Adrenal gland (tissue), 12 donors: Measurements from ENCODE around the gene ABT1. TPM values are rescaled to one million over a fixed set of nuclear protein-coding genes. Genes with fewer than 3 reads are reported as not detected.

Source experiments
- DNase-seq, 7 donors: peaks; one replicate each; pipeline ENCODE4 v3.0.0-alpha.2; 2019 to 2020
- H3K27ac ChIP-seq, 5 donors: fragments of 200-600 bp; sonication (generic) in 4 of 5; 1 replicate in 3 of 5; 2 replicates in 2 of 5; pipeline versions ENCODE4 v1.5.1 to v1.8.0; 2016 to 2020; ENCODE audit warnings: mild to moderate bottlenecking in 1 of 5
- H3K27me3 ChIP-seq: fragments of 200-600 bp; 2 replicates; pipeline ENCODE4 v1.8.0; 2021
- H3K36me3 ChIP-seq, 2 donors: fragments of 200-600 bp; replicated peaks in 1 of 2; 1 replicate in 1 of 2; 2 replicates in 1 of 2; pipeline versions ENCODE4 v1.5.1 to v1.8.0; 2018 to 2022
- H3K4me1 ChIP-seq, 2 donors: fragments of 200-600 bp; replicated peaks in 1 of 2; 1 replicate in 1 of 2; 2 replicates in 1 of 2; pipeline versions ENCODE4 v1.5.1 to v1.8.0; 2018 to 2021
- H3K4me3 ChIP-seq, 4 donors: fragments of 200-600 bp; sonication (generic) in 3 of 4; one replicate each; pipeline ENCODE4 v1.5.1; 2016 to 2018
- H3K9me3 ChIP-seq, 3 donors: fragments of 200-600 bp; sonication (generic) in 1 of 3; replicated peaks in 1 of 3; 1 replicate in 2 of 3; 2 replicates in 1 of 3; pipeline versions ENCODE4 v1.5.1 to v1.8.0; 2016 to 2021
- CTCF ChIP-seq, 6 experiments: fragments of 450-650 bp in 4 of 6; fragments of 200-600 bp in 2 of 6; sonication (generic) in 1 of 6; IDR thresholded peaks; 1 replicate in 5 of 6; 2 replicates in 1 of 6; pipeline versions ENCODE4 v1.5.1 to v1.8.0; 2016 to 2021; ENCODE audit warnings: antibody characterized with exemption in 6 of 6, mild to moderate bottlenecking in 2 of 6, moderate library complexity in 1 of 6
- POLR2A ChIP-seq, 2 donors: fragments of 450-650 bp; IDR thresholded peaks; one replicate each; pipeline ENCODE4 v1.6.1; 2017; ENCODE audit warnings: antibody characterized with exemption in 2 of 2, mild to moderate bottlenecking in 2 of 2, moderate library complexity in 1 of 2
- WGBS, 4 donors: extraction: QIAGEN DNeasy Blood & Tissue Kit in 2 of 4; methylation state at CpG; one replicate each; pipeline versions ENCODE4 v1.1.5 to v1.1.7; 2013 to 2017; 5-methylcytosine and 5-hydroxymethylcytosine counted together
- intact Hi-C, 2 donors: fragments of 100-400 bp; cut with DNase I; formaldehyde crosslinking; loops; one replicate each; pipeline versions ENCODE4 v1.14.1 to v1.15.0; 2022 to 2023
- polyA plus RNA-seq, 3 donors: library from polyadenylated mRNA; stranded (reverse); fragments of 200-250 nt in 2 of 3; fragments of 350-450 nt in 1 of 3; fragmentation: Illumina TruSeq in 1 of 3; extraction: RNeasy Lipid Tissue Mini Kit (QIAGEN cat#74804) in 1 of 3; gene quantifications; one replicate each; pipeline ENCODE4 v1.2.3, GENCODE V29; 2013 to 2014
- total RNA-seq, 9 donors: library from RNA; depleted of rRNA in 4 of 9; stranded (reverse); fragments of >200 nt in 4 of 9; fragments of 120-200 nt in 1 of 9; fragmentation: NEBNext Ultra II Directional in 1 of 9; extraction: Animal tissue kit (Norgen Biotek cat#: 25700) in 1 of 9; gene quantifications; one replicate each; pipeline versions ENCODE4 v1.1.0 to v1.2.4, GENCODE V29; 2013 to 2023
- donor health status: healthy with polysubstance abuse.
- donor health status: Bipolar disorder and iron deficiency.
- donor health status: DM: yes; HTN: yes; CAD: no.
- donor health status: DM: no; HTN: no; CAD: no.
- donor health status: DM: no; HTN: no; CAD: no.
- donor health status: DM: yes; HTN: yes; CAD: no.

Gene ABT1
- total and polyA plus RNA-seq, 12 donors, result 7.3 to 21.6 (median 12.1) TPM

GRCh38 chr6:26552205-26552604 lies 44.5 kb upstream of the ABT1 start:
- 86 to 91% (median 91%) methylated on average over 10 of the region's 10 CpGs for WGBS, 4 donors
- Histone ChIP-seq H3K36me3 (no peaks in the 10 kb centered on the region), H3K27me3 (no peaks in the 10 kb centered on the region), H3K4me3 (no peak overlapping the region), H3K4me1 (peaks cover 3 to 13% of the 10 kb centered on the region in 2 donors), H3K9me3 (no peaks in the 10 kb centered on the region), H3K27ac (no peak overlapping the region)
- no peak for DNase-seq
- TF ChIP-seq CTCF (IDR thresholded peaks at IDR 0.05) (no peak), POLR2A (IDR thresholded peaks at IDR 0.05) (no peak)
- intact Hi-C loops, result loop anchor here in 1 of 2 donors (10.0 kb wide), 1 partner anchor 237 kb away; no protein-coding TSS in a partner anchor

GRCh38 chr6:26552640-26553188 lies 44.0 kb upstream of the ABT1 start:
- Histone ChIP-seq H3K36me3 (no peaks in the 10 kb centered on the region), H3K27ac (peak overlapping the region in 2 of 5 donors; percentile 70 to 75), H3K27me3 (no peaks in the 10 kb centered on the region), H3K9me3 (no peaks in the 10 kb centered on the region), H3K4me3 (peak overlapping the region in 1 of 4 donors; percentile 49), H3K4me1 (peaks cover 3 to 13% of the 10 kb centered on the region in 2 donors)
- TF ChIP-seq POLR2A (IDR thresholded peaks at IDR 0.05) (no peak), CTCF (IDR thresholded peaks at IDR 0.05) (no peak)
- DNase-seq, result no peak
- 54 to 58% (median 57%) methylated on average over 11 of the region's 11 CpGs for WGBS, 4 donors
- intact Hi-C loops, result loop anchor here in 1 of 2 donors (10.0 kb wide), 1 partner anchor 238 kb away; no protein-coding TSS in a partner anchor

GRCh38 chr6:26553264-26553634 lies 43.5 kb upstream of the ABT1 start:
- 0 to 2% (median 0%) methylated on average over 13 of the region's 13 CpGs for WGBS, 4 donors
- peak; percentile 60 to 91 (median 67) for DNase-seq
- TF ChIP-seq POLR2A (IDR thresholded peaks at IDR 0.05) (no peak), CTCF (IDR thresholded peaks at IDR 0.05) (no peak)
- no peaks in the 10 kb centered on the region for H3K9me3 ChIP-seq
- no peaks in the 10 kb centered on the region for H3K27me3 ChIP-seq
- H3K27ac ChIP-seq, result peak overlapping the region in 4 of 5 donors; percentile 59 to 75 (median 72)
- intact Hi-C loops, result loop anchor here in 1 of 2 donors (10.0 kb wide), 1 partner anchor 238 kb away; no protein-coding TSS in a partner anchor
- peak overlapping the region in 2 of 4 donors; percentile 18 to 49 for H3K4me3 ChIP-seq
- H3K4me1 ChIP-seq, result peaks cover 3 to 13% of the 10 kb centered on the region in 2 donors
- no peaks in the 10 kb centered on the region for H3K36me3 ChIP-seq

- Histone ChIP-seq H3K4me1 (peaks cover 3 to 13% of the 10 kb centered on the region in 2 donors), H3K4me3 (peak overlapping the region in 3 of 4 donors; percentile 3 to 49 (median 18)), H3K27ac (peak overlapping the region in 4 of 5 donors; percentile 59 to 75 (median 72)), H3K9me3 (no peaks in the 10 kb centered on the region), H3K27me3 (no peaks in the 10 kb centered on the region), H3K36me3 (no peaks in the 10 kb centered on the region)
- DNase-seq, result peak; percentile 78 to 95 (median 82)
- intact Hi-C loops, result loop anchor here in 1 of 2 donors (10.0 kb wide), 1 partner anchor 239 kb away; no protein-coding TSS in a partner anchor
- no peak for TF ChIP-seq CTCF (IDR thresholded peaks at IDR 0.05)
- no peak for TF ChIP-seq POLR2A (IDR thresholded peaks at IDR 0.05)
- WGBS, 4 donors, result 0 to 1% (median 0%) methylated on average over 19 of the region's 19 CpGs
Measured at GRCh38 chr6:26553635-26554446, 42.9 kb upstream of the ABT1 start.
